Thymus (tissue), 11 donors: Measurements from ENCODE around the gene ERCC6. TPM values are rescaled to one million over a fixed set of nuclear protein-coding genes. Genes with fewer than 3 reads are reported as not detected.

ENCODE experiments used
- DNase-seq, 9 donors: peaks; one replicate each; pipeline ENCODE4 v3.0.0-alpha.2; 2013; ENCODE audit warnings: low spot score in 9 of 9, low read depth in 6 of 9, missing footprints in 1 of 9
- H3K27ac ChIP-seq, 2 donors: one replicate each; pipeline ENCODE4 v1.5.1; 2013; ENCODE audit warnings: control low read depth in 1 of 2, low read depth in 1 of 2, low read length in 1 of 2, mild to moderate bottlenecking in 1 of 2, moderate library complexity in 1 of 2
- H3K27me3 ChIP-seq, 2 donors: one replicate each; pipeline ENCODE4 v1.5.1; 2013; ENCODE audit warnings: low read length in 1 of 2; ENCODE audit not compliant: control insufficient read depth in 2 of 2, insufficient read depth in 1 of 2
- H3K36me3 ChIP-seq, 2 donors: one replicate each; pipeline ENCODE4 v1.5.1; 2013; ENCODE audit warnings: low read length in 1 of 2, mild to moderate bottlenecking in 1 of 2, moderate library complexity in 1 of 2; ENCODE audit not compliant: control insufficient read depth in 2 of 2, insufficient read depth in 2 of 2
- H3K4me1 ChIP-seq, 2 donors: one replicate each; pipeline ENCODE4 v1.5.1; 2013; ENCODE audit warnings: low read length in 2 of 2; ENCODE audit not compliant: control insufficient read depth in 2 of 2, insufficient read depth in 2 of 2
- H3K4me3 ChIP-seq, 2 donors: one replicate each; pipeline ENCODE4 v1.5.1; 2013; ENCODE audit warnings: low read length in 2 of 2, control low read depth in 1 of 2, mild to moderate bottlenecking in 1 of 2
- H3K9me3 ChIP-seq, 2 donors: one replicate each; pipeline ENCODE4 v1.5.1; 2013; ENCODE audit warnings: low read length in 1 of 2, mild to moderate bottlenecking in 1 of 2; ENCODE audit not compliant: control insufficient read depth in 2 of 2, insufficient read depth in 1 of 2
- WGBS: extraction: QIAGEN DNeasy Blood & Tissue Kit; methylation state at CpG from one replicate; pipeline ENCODE4 v1.1.7; 2013; 5-methylcytosine and 5-hydroxymethylcytosine counted together
- polyA plus RNA-seq: library from polyadenylated mRNA; stranded (reverse); fragments of 200-250 nt; gene quantifications from one replicate; pipeline ENCODE4 v1.2.3, GENCODE V29; 2013
- total RNA-seq: library from RNA; stranded (reverse); fragments of 120-200 nt; gene quantifications from one replicate; pipeline ENCODE4 v1.2.4, GENCODE V29; 2013
- donor health status: healthy.

ERCC6 gene
- total and polyA plus RNA-seq, 2 donors, result 6.1 to 8.4 TPM

DNA sequence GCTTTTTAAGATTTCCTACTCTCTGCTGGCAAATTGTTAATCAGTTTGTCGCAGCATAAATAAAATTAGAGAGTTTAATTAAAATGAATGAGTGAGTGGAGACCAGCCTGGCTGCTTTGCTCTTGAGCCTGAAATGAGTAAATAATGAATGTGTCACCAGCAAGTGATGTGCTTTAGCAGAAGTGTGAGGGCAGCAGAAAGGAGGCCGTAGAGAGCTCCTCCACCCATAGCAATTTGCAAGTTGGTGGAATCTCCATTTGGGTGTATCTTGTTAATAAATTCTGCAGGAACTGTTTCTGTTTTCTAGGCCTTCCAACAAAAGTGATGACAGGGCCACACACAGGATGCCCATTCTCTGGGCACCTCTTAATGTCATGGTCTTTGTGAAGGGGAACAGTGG lies 18.8 kb upstream of the ERCC6 start:
- H3K27me3 ChIP-seq, result peaks cover 0 to 3% of the 10 kb centered on the region in 2 donors
- 96% methylated on average over 2 of the region's 2 CpGs for WGBS
- no peaks in the 10 kb centered on the region for H3K4me1 ChIP-seq
- H3K27ac ChIP-seq, result no peak overlapping the region
- no peaks in the 10 kb centered on the region for H3K36me3 ChIP-seq
- DNase-seq, result no peak
- H3K9me3 ChIP-seq, result no peaks in the 10 kb centered on the region
- H3K4me3 ChIP-seq, result no peak overlapping the region

DNA sequence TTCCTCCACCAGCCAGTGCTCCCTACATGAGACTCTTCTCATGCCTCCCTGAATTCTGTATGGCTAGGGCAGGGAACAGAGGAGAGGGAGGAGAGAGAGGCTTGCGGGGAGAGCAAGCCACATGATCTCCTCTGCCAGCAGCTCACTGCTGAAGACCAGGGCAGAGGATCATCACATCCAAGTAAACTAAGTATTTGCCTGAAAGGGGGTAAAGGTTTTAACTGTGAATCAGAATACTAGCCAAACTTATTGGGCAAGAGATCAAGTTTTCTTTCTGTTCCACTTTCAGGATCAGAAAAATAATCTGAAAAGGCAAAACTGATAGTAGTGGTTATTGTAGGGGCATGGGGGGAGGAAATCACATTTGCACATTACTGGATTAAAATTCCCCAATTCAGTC lies 17.8 kb upstream of the ERCC6 start:
- Histone ChIP-seq H3K27me3 (peaks cover 0 to 3% of the 10 kb centered on the region in 2 donors), H3K36me3 (no peaks in the 10 kb centered on the region), H3K4me1 (no peaks in the 10 kb centered on the region), H3K27ac (no peak overlapping the region), H3K9me3 (no peaks in the 10 kb centered on the region), H3K4me3 (no peak overlapping the region)
- no peak for DNase-seq
- 91% methylated on average over 1 of the region's 1 CpG for WGBS

DNA sequence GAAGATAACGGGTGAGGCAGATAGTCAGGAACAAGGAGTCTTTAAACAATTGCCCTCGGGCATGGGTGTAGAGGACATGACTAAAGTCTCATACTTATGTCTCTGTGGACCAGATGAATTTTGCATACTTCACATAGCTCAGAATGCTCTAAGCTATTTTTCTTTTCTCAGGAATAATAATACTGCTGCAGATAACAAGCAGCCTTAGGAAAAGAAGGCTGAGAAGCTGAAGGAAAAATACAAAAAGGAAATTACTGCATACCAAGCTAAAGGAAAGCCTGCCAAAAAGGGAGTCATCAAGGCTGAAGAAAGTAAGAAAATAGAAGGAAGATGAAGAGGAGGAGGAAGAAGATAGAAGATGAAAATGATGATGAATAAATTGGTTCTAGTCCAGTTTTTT lies 13.4 kb upstream of the ERCC6 start:
- no peaks in the 10 kb centered on the region for H3K9me3 ChIP-seq
- WGBS, result 95% methylated on average over 2 of the region's 2 CpGs
- no peaks in the 10 kb centered on the region for H3K36me3 ChIP-seq
- H3K27ac ChIP-seq, result no peak overlapping the region
- no peak for DNase-seq
- no peak overlapping the region for H3K4me3 ChIP-seq
- H3K4me1 ChIP-seq, result no peaks in the 10 kb centered on the region
- H3K27me3 ChIP-seq, result no peaks in the 10 kb centered on the region

DNA sequence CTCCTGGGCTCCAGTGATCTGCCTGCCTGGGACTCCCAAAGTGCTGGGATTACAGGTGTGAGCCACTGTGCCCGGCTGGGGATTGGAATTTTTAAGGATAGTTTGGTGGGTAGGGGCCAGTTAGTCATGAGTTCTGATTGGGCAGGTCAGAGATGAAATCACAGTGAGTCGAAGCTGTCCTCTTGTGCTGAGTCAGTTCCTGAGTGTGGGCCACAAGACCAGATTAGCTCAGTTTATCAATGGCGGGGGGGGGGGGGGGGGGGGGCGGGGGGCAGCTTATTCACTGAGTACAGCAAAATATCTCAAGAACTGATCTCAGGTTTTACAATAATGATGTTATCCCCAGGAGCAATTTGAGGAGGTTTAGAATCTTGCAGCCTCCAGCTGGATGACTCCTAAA lies 11.6 kb upstream of the ERCC6 start:
- Histone ChIP-seq H3K9me3 (no peaks in the 10 kb centered on the region), H3K27ac (no peak overlapping the region), H3K4me3 (no peak overlapping the region), H3K27me3 (no peaks in the 10 kb centered on the region), H3K4me1 (no peaks in the 10 kb centered on the region), H3K36me3 (no peaks in the 10 kb centered on the region)
- 46% methylated on average over 4 of the region's 4 CpGs for WGBS
- no peak for DNase-seq

DNA sequence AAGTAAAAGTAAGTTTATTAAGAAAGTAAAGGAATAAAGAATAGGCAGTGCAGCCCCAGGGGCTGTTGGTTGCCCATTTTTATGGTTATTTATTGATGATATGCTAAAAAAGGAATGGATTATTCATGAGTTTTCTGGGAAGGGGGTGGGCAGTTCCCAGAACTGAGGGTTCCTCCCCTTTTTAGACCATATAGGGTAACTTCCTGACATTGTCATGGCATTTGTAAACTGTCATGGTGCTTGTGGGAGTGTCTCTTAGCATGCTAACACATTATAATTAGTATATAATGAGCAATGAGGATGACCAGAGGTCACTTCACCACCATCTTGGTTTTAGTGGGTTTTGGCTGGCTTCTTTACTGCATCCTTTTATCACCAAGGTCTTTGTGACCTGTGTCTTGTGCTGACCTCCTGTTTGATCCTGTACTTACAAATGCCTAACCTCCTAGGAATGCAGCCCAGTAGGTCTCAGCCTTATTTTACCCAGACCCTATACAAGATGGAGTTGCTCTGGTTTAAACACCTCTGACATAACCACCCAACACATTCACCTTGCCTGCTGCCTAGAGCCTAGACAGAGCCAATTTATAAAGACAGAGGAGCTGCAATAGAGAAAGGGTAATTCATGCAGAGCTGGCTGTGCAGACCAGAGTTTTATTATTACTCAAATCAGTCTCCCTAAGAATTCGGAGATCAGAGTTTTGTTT lies 10.9 kb upstream of the ERCC6 start:
- no peak for DNase-seq
- no peak overlapping the region for H3K27ac ChIP-seq
- 98% methylated on average over 1 of the region's 1 CpG for WGBS
- H3K36me3 ChIP-seq, result no peaks in the 10 kb centered on the region
- H3K4me3 ChIP-seq, result no peak overlapping the region
- H3K9me3 ChIP-seq, result no peaks in the 10 kb centered on the region
- no peaks in the 10 kb centered on the region for H3K4me1 ChIP-seq
- no peaks in the 10 kb centered on the region for H3K27me3 ChIP-seq

DNA sequence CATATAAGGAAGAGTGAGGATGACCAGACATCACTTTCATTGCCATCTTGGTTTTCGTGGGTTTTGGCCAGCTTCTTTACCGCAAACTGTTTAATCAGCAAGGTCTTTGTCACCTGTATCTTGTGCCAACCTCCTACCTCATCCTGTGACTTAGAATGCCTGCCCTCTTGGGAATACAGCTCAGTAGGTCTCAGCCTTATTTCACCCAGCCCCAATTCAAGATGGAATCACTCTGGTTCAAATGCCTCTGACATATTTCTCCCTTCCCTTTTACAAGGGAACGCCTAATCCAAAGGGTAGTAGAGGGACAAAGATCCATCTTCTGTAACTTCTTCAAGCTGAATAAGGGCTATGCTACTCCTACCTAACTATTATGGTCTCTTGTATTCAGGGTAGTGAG lies 4.7 kb upstream of the ERCC6 start:
- no peaks in the 10 kb centered on the region for H3K9me3 ChIP-seq
- H3K4me3 ChIP-seq, result no peak overlapping the region

DNA sequence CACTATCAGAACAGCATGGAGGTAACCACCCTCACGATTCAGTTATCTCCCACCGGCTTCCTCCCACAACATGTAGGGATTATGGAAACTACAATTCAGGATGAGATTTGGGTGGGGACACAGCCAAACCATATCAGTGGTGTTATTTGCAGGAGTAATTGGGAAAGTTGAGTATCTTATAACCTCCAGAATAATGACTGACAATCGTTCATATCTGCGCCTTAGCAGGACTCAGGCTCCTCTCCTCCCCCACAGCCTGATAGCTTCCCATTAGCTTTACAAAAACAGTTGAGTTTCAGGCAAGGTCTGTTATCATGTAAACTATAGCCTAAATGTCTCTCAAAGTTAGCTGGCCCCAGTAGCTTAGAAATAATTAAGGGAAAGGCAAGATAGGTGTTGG lies 3.4 kb upstream of the ERCC6 start:
- no peak for DNase-seq
- H3K4me1 ChIP-seq, result peaks cover 5 to 17% of the 10 kb centered on the region in 2 donors
- 98% methylated on average over 4 of the region's 4 CpGs for WGBS
- no peaks in the 10 kb centered on the region for H3K36me3 ChIP-seq
- peaks cover 0 to 19% of the 10 kb centered on the region in 2 donors for H3K27me3 ChIP-seq
- H3K27ac ChIP-seq, result no peak overlapping the region
- no peak overlapping the region for H3K4me3 ChIP-seq
- H3K9me3 ChIP-seq, result no peaks in the 10 kb centered on the region

More for the DNA sequence above, 4.7 kb upstream of the ERCC6 start:
- H3K27ac ChIP-seq, result no peak overlapping the region
- 96% methylated on average over 3 of the region's 3 CpGs for WGBS
- no peak for DNase-seq
- peaks cover 0 to 7% of the 10 kb centered on the region in 2 donors for H3K4me1 ChIP-seq
- peaks cover 0 to 19% of the 10 kb centered on the region in 2 donors for H3K27me3 ChIP-seq
- no peaks in the 10 kb centered on the region for H3K36me3 ChIP-seq

DNA sequence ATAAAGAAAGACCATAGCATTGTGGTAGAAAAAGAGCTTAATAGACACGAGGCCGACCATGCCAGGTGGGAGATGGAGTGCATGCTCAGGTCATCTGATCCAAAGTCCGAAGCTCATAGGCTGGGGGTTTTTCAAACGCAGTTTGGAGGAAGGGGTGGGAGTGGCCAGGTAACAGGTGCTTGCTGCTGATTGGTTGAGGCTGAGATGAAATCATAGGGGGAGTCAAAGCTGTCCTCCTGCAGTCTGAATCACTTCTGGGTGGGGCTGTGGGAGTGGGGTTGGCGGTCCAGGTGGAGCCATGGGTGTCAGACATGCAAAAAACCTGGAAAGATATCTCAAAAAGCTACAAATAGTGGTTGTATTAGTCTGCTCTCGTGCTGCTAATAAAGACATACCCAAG lies 2.8 kb upstream of the ERCC6 start:
- Histone ChIP-seq H3K4me3 (no peak overlapping the region), H3K4me1 (peaks cover 5 to 17% of the 10 kb centered on the region in 2 donors), H3K27me3 (peaks cover 0 to 19% of the 10 kb centered on the region in 2 donors), H3K36me3 (no peaks in the 10 kb centered on the region), H3K9me3 (no peaks in the 10 kb centered on the region), H3K27ac (no peak overlapping the region)
- DNase-seq, result no peak
- WGBS, result 87% methylated on average over 6 of the region's 6 CpGs

DNA sequence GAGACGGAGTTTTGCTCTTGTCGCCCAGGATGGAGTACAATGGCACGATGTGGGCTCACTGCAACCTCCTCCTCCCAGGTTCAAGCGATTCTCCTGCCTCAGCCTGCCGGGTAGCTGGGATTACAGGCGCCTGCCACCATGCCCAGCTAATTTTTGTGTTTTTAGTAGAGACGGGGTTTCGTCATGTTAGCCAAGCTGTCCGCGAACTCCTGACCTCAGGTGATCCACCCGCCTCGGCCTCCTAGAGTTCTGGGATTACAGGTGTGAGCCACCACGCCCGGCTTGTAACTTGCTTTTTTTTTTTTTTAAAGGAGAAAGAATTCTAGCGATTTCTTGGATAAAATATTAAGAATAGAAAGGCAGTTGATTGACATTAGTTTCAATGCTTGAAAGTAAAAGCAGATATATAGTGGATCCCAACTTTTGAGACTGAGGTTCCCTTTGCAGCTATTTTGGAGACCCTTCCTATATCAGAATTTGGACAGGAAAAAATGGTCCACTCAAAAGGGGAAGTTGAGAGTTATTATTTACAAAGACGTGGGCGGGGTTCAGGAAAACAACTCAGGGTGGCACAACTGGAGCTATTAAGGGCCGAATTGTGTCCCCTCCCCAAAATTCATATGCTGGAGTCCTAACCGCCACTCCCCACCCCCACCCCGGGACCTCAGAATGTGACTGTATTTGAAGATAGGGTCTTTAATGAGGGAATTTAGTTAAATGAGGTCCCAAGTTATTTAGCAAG lies 1.3 kb upstream of the ERCC6 start:
- peaks cover 5 to 17% of the 10 kb centered on the region in 2 donors for H3K4me1 ChIP-seq
- H3K27ac ChIP-seq, result no peak overlapping the region
- WGBS, result 91% methylated on average over 20 of the region's 20 CpGs
- H3K4me3 ChIP-seq, result no peak overlapping the region
- H3K36me3 ChIP-seq, result no peaks in the 10 kb centered on the region
- no peaks in the 10 kb centered on the region for H3K9me3 ChIP-seq
- H3K27me3 ChIP-seq, result peaks cover 0 to 19% of the 10 kb centered on the region in 2 donors
- DNase-seq, result no peak
